Upper lobe of left lung (tissue), 6 donors: ENCODE measurements around the gene PDZK1. TPM values are rescaled to one million over a fixed set of nuclear protein-coding genes. Genes with fewer than 3 reads are reported as not detected.

ENCODE experiments used
- ATAC-seq, 2 donors: fragments of 200-7000 bp; cut with Tn5 transposase; one replicate each; pipeline ENCODE4 v1.9.1; 2022; ENCODE audit warnings: mild to moderate bottlenecking in 2 of 2, moderate library complexity in 2 of 2; ENCODE audit not compliant: low FRiP score in 2 of 2
- DNase-seq, 2 donors: peaks; one replicate each; pipeline ENCODE4 v3.0.0-alpha.2; 2019 to 2020
- H3K27ac ChIP-seq, 4 donors: fragments of 200-600 bp; sonication (generic); one replicate each; pipeline ENCODE4 v1.5.1; 2016 to 2019
- H3K27me3 ChIP-seq, 4 donors: fragments of 200-600 bp; sonication (generic); one replicate each; pipeline ENCODE4 v1.5.1; 2017 to 2019
- H3K36me3 ChIP-seq, 4 donors: fragments of 200-600 bp; sonication (generic); one replicate each; pipeline ENCODE4 v1.5.1; 2016 to 2019
- H3K4me1 ChIP-seq, 4 donors: fragments of 200-600 bp; sonication (generic); one replicate each; pipeline ENCODE4 v1.5.1; 2018 to 2019
- H3K4me3 ChIP-seq, 4 donors: fragments of 200-600 bp; sonication (generic); one replicate each; pipeline ENCODE4 v1.5.1; 2017 to 2019; ENCODE audit warnings: mild to moderate bottlenecking in 2 of 4, moderate library complexity in 1 of 4
- H3K9me3 ChIP-seq, 4 donors: fragments of 200-600 bp; sonication (generic); one replicate each; pipeline ENCODE4 v1.5.1; 2018 to 2019
- CTCF ChIP-seq, 6 experiments: fragments of 450-650 bp in 4 of 6; fragments of 200-600 bp in 2 of 6; sonication (generic) in 2 of 6; IDR thresholded peaks; one replicate each; pipeline ENCODE4 v1.5.1; 2016 to 2019; ENCODE audit warnings: antibody characterized with exemption in 6 of 6
- EP300 ChIP-seq, 4 donors: sonication (generic); formaldehyde crosslinking; IDR thresholded peaks; one replicate each; pipeline ENCODE4 v1.5.1; 2017; ENCODE audit warnings: antibody characterized with exemption in 4 of 4, control low read depth in 2 of 4
- POLR2A ChIP-seq, 4 donors: fragments of 450-650 bp; IDR thresholded peaks; one replicate each; pipeline ENCODE4 v1.5.1; 2016 to 2017; ENCODE audit warnings: antibody characterized with exemption in 4 of 4, mild to moderate bottlenecking in 2 of 4
- POLR2AphosphoS5 ChIP-seq, 2 donors: sonication (generic); formaldehyde crosslinking; IDR thresholded peaks; one replicate each; pipeline ENCODE4 v1.5.1; 2017; ENCODE audit warnings: antibody characterized with exemption in 2 of 2
- WGBS, 2 donors: methylation state at CpG; one replicate each; pipeline ENCODE4 v1.1.5; 2017 to 2018; 5-methylcytosine and 5-hydroxymethylcytosine counted together
- total RNA-seq, 6 donors: library from RNA; depleted of rRNA in 4 of 6; stranded (reverse); fragments of >200 nt in 4 of 6; gene quantifications; one replicate each; pipeline versions ENCODE4 v1.1.0 to v1.2.1, GENCODE V29; 2016 to 2021
- donor health status: DM: no; HTN: no; CAD: no; lungs with moderate emphysema.
- donor health status: DM: no; HTN: yes; CAD: no; lungs with severe emphysema.

The PDZK1 gene
- under 1 TPM in 2 of 6 donors, not detected in 4; 0.31 to 0.49 TPM for total RNA-seq

- 76 to 87% methylated on average over 6 to 9 of the region's 9 CpGs for WGBS, 2 donors
- no peak for ATAC-seq
- Histone ChIP-seq H3K36me3 (no peaks in the 10 kb centered on the region), H3K27me3 (no peaks in the 10 kb centered on the region), H3K4me1 (no peaks in the 10 kb centered on the region), H3K27ac (no peak within 1 kb of the TSS), H3K4me3 (no peak within 1 kb of the TSS), H3K9me3 (no peaks in the 10 kb centered on the region)
- TF ChIP-seq CTCF (IDR thresholded peaks at IDR 0.05) (no peak), POLR2AphosphoS5 (IDR thresholded peaks at IDR 0.05) (no peak), POLR2A (IDR thresholded peaks at IDR 0.05) (no peak), EP300 (IDR thresholded peaks at IDR 0.05) (no peak)
- DNase-seq = no peak
These were observed at the start of gene PDZK1 for GRCh38 chr1:145707183-145707867. Gene PDZK1 (minus strand): TSS chr1:145707368. CDS start chr1:145688021, 19,347 bp downstream.

GRCh38 chr1:145751491-145752037 lies 44.4 kb upstream of the PDZK1 start:
- Histone ChIP-seq H3K9me3 (no peaks in the 10 kb centered on the region), H3K4me3 (no peak overlapping the region), H3K36me3 (peaks cover 17 to 79% (median 36%) of the 10 kb centered on the region in 4 donors), H3K27ac (no peak overlapping the region), H3K4me1 (no peaks in the 10 kb centered on the region), H3K27me3 (no peaks in the 10 kb centered on the region)
- ATAC-seq = peak in 1 of 2 donors; percentile 53
- no peak for DNase-seq
- TF ChIP-seq EP300 (IDR thresholded peaks at IDR 0.05) = no peak
- no peak for TF ChIP-seq POLR2AphosphoS5 (IDR thresholded peaks at IDR 0.05)
- no peak for TF ChIP-seq CTCF (IDR thresholded peaks at IDR 0.05)
- TF ChIP-seq POLR2A (IDR thresholded peaks at IDR 0.05) = no peak
- 80 to 85% methylated on average over 5 of the region's 5 CpGs for WGBS, 2 donors

- ATAC-seq = no peak
- DNase-seq = no peak
- 68 to 75% methylated on average over 5 of the region's 5 CpGs for WGBS, 2 donors
- H3K27me3 ChIP-seq = no peaks in the 10 kb centered on the region
- H3K4me3 ChIP-seq = no peak overlapping the region
- peaks cover 19 to 83% (median 43%) of the 10 kb centered on the region in 4 donors for H3K36me3 ChIP-seq
- no peaks in the 10 kb centered on the region for H3K4me1 ChIP-seq
- no peak for TF ChIP-seq CTCF (IDR thresholded peaks at IDR 0.05)
- no peak for TF ChIP-seq POLR2A (IDR thresholded peaks at IDR 0.05)
- TF ChIP-seq EP300 (IDR thresholded peaks at IDR 0.05) = no peak
- TF ChIP-seq POLR2AphosphoS5 (IDR thresholded peaks at IDR 0.05) = no peak
- H3K9me3 ChIP-seq = no peaks in the 10 kb centered on the region
- H3K27ac ChIP-seq = no peak overlapping the region
These were observed 43.3 kb upstream of the PDZK1 start for GRCh38 chr1:145750426-145750825.

- ATAC-seq = no peak
- TF ChIP-seq POLR2AphosphoS5 (IDR thresholded peaks at IDR 0.05) = no peak
- TF ChIP-seq POLR2A (IDR thresholded peaks at IDR 0.05) = no peak
- no peak for TF ChIP-seq EP300 (IDR thresholded peaks at IDR 0.05)
- no peak for TF ChIP-seq CTCF (IDR thresholded peaks at IDR 0.05)
- no peak for DNase-seq
- H3K27ac ChIP-seq = no peak overlapping the region
- WGBS, 2 donors = 76 to 85% methylated on average over 9 of the region's 9 CpGs
- peaks cover 31 to 100% (median 59%) of the 10 kb centered on the region in 4 donors for H3K36me3 ChIP-seq
- H3K4me3 ChIP-seq = no peak overlapping the region
- no peaks in the 10 kb centered on the region for H3K4me1 ChIP-seq
- no peaks in the 10 kb centered on the region for H3K9me3 ChIP-seq
- H3K27me3 ChIP-seq = no peaks in the 10 kb centered on the region
These were observed 40.5 kb upstream of the PDZK1 start for GRCh38 chr1:145747398-145748247.
